Esophagus squamous epithelium (tissue), 5 donors: Measurements from ENCODE around the gene EPM2AIP1. TPM values are rescaled to one million over a fixed set of nuclear protein-coding genes. Genes with fewer than 3 reads are reported as not detected.
"Not testable (repeated sequence)": the region's sequence is repeated elsewhere in the genome, so short reads cannot be mapped to it uniquely, and the experiment has no call there.

ENCODE experiments used
- DNase-seq: peaks from one replicate; lab custom pipeline; 2025; lab: John Stamatoyannopoulos, UW
- H3K27ac ChIP-seq, 4 donors: fragments of 200-600 bp; sonication (generic); one replicate each; pipeline ENCODE4 v1.5.1; 2016 to 2019; ENCODE audit warnings: mild to moderate bottlenecking in 1 of 4
- H3K27me3 ChIP-seq, 4 donors: fragments of 200-600 bp; sonication (generic); 1 replicate in 3 of 4; 2 replicates in 1 of 4; pipeline versions ENCODE4 v1.5.1 to v1.6.0; 2017 to 2021; ENCODE audit warnings: antibody characterized with exemption in 1 of 4
- H3K36me3 ChIP-seq, 3 donors: fragments of 200-600 bp; sonication (generic); one replicate each; pipeline ENCODE4 v1.5.1; 2016 to 2019
- H3K4me1 ChIP-seq, 3 donors: fragments of 200-600 bp; sonication (generic); one replicate each; pipeline ENCODE4 v1.5.1; 2017 to 2019
- H3K4me3 ChIP-seq, 4 donors: fragments of 200-600 bp; sonication (generic); 1 replicate in 3 of 4; 2 replicates in 1 of 4; pipeline ENCODE4 v1.5.1; 2016 to 2019; ENCODE audit warnings: mild to moderate bottlenecking in 2 of 4, moderate library complexity in 1 of 4
- H3K9me3 ChIP-seq, 3 donors: fragments of 200-600 bp; sonication (generic); one replicate each; pipeline ENCODE4 v1.5.1; 2016 to 2019
- POLR2A ChIP-seq, 4 donors: fragments of 450-650 bp; IDR thresholded peaks; one replicate each; pipeline ENCODE4 v1.6.1; 2017; ENCODE audit warnings: antibody characterized with exemption in 4 of 4, mild to moderate bottlenecking in 4 of 4, moderate library complexity in 3 of 4
- WGBS, 2 donors: methylation state at CpG; one replicate each; pipeline ENCODE4 v1.1.5; 2018; 5-methylcytosine and 5-hydroxymethylcytosine counted together
- intact Hi-C: fragments of 100-400 bp; cut with DNase I; formaldehyde crosslinking; loops from one replicate; pipeline ENCODE4 v1.15.0; 2022
- total RNA-seq, 4 donors: library from RNA; depleted of rRNA; stranded (reverse); fragments of >200 nt; gene quantifications; one replicate each; pipeline ENCODE4 v1.1.0, GENCODE V29; 2016
- TF ChIP-seq, protein P1 (sequence below), 6 experiments: fragments of 450-650 bp in 4 of 6; fragments of 200-600 bp in 2 of 6; sonication (generic) in 2 of 6; IDR thresholded peaks; one replicate each; pipeline ENCODE4 v1.5.1; 2016 to 2019; ENCODE audit warnings: antibody characterized with exemption in 6 of 6, mild to moderate bottlenecking in 4 of 6, moderate library complexity in 4 of 6
- donor health status: DM: yes; HTN: yes; CAD: no.

The EPM2AIP1 gene
- total RNA-seq, 4 donors from 2014 or later: 5.5 to 13.9 (median 7.7) TPM

- Histone ChIP-seq H3K4me1 (peaks cover 0 to 9% (median 4%) of the 10 kb centered on the region in 3 donors), H3K27me3 (no peaks in the 10 kb centered on the region), H3K4me3 (no peak overlapping the region), H3K27ac (no peak overlapping the region), H3K36me3 (no peaks in the 10 kb centered on the region), H3K9me3 (no peaks in the 10 kb centered on the region)
- WGBS, 2 donors: 100% methylated on average over 1 of the region's 1 CpG; no CpG with 5 or more reads in 1 of the 2 donors
- no peak for DNase-seq
- intact Hi-C loops: loop anchor here (10.0 kb wide), 1 partner anchor 222 kb away; no protein-coding TSS in a partner anchor
- no peak for TF ChIP-seq POLR2A (IDR thresholded peaks at IDR 0.05)
- TF ChIP-seq, protein P1, sequence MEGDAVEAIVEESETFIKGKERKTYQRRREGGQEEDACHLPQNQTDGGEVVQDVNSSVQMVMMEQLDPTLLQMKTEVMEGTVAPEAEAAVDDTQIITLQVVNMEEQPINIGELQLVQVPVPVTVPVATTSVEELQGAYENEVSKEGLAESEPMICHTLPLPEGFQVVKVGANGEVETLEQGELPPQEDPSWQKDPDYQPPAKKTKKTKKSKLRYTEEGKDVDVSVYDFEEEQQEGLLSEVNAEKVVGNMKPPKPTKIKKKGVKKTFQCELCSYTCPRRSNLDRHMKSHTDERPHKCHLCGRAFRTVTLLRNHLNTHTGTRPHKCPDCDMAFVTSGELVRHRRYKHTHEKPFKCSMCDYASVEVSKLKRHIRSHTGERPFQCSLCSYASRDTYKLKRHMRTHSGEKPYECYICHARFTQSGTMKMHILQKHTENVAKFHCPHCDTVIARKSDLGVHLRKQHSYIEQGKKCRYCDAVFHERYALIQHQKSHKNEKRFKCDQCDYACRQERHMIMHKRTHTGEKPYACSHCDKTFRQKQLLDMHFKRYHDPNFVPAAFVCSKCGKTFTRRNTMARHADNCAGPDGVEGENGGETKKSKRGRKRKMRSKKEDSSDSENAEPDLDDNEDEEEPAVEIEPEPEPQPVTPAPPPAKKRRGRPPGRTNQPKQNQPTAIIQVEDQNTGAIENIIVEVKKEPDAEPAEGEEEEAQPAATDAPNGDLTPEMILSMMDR (IDR thresholded peaks at IDR 0.05): no peak
Measured at GRCh38 chr3:36957063-36957462, 35.9 kb downstream of the EPM2AIP1 start.

DNA sequence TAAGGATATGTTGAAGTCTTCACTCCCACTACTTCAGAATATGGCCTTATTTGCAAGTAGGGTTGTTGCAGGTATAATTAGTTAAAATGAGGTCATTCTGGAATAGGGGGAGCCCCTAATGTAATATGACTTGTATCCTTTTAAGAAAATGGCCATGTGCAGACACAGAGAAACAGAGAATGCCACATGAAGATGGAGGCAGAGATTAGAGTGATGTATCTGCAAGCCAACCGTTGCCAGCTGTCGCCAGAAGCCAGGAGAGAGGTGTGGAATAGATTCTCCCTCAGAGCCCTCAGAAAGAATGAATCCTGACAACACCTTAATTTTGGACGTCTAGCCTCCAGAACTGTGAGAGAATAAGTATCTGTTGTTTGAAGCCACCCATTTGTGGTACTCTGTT, 36.8 kb downstream of the EPM2AIP1 start:
- Histone ChIP-seq H3K4me1 (peaks cover 0 to 9% (median 4%) of the 10 kb centered on the region in 3 donors), H3K27ac (no peak overlapping the region), H3K36me3 (no peaks in the 10 kb centered on the region), H3K27me3 (no peaks in the 10 kb centered on the region), H3K9me3 (no peaks in the 10 kb centered on the region), H3K4me3 (no peak overlapping the region)
- DNase-seq: no peak
- 77 to 93% methylated on average over 3 of the region's 3 CpGs for WGBS, 2 donors
- intact Hi-C loops: loop anchor here (10.0 kb wide), 1 partner anchor 221 kb away; no protein-coding TSS in a partner anchor
- no peak for TF ChIP-seq POLR2A (IDR thresholded peaks at IDR 0.05)
- TF ChIP-seq, protein P1 (IDR thresholded peaks at IDR 0.05): no peak

GRCh38 chr3:36954452-36955134, 38.3 kb downstream of the EPM2AIP1 start:
- Histone ChIP-seq H3K9me3 (no peaks in the 10 kb centered on the region), H3K27me3 (no peaks in the 10 kb centered on the region), H3K4me3 (no peak overlapping the region), H3K36me3 (no peaks in the 10 kb centered on the region), H3K4me1 (peaks cover 0 to 9% (median 4%) of the 10 kb centered on the region in 3 donors), H3K27ac (no peak overlapping the region)
- DNase-seq: no peak
- no peak for TF ChIP-seq POLR2A (IDR thresholded peaks at IDR 0.05)
- TF ChIP-seq, protein P1 (IDR thresholded peaks at IDR 0.05): no peak
- intact Hi-C loops: loop anchor here (10.0 kb wide), 1 partner anchor 220 kb away; no protein-coding TSS in a partner anchor

DNA sequence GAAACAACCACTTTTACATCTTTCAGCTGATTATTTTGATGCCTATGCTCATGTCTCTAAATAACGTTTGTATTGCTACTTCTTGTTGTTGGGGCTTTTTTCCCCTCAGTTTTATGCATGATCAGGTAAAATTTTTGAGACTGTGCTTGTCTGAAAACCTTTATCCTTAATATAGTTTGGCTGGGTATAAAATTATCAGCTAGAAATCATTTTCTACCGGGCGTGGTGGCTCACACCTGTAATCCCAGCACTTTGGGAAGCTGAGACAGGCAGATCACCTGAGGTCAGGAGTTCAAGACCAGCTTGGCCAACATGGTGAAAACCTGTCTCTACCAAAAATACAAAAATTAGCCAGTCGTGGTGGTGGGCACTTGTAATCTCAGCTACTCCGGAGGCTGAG, 45.1 kb downstream of the EPM2AIP1 start:
- 84 to 89% methylated on average over 5 of the region's 5 CpGs for WGBS, 2 donors
- H3K36me3 ChIP-seq, H3K27me3 ChIP-seq, intact Hi-C loops, H3K4me3 ChIP-seq, H3K27ac ChIP-seq, DNase-seq: not testable (repeated sequence)
- H3K4me1 ChIP-seq: peaks cover 7 to 27% (median 11%) of the 10 kb centered on the region in 3 donors
- peaks cover 0 to 12% (median 8%) of the 10 kb centered on the region in 3 donors for H3K9me3 ChIP-seq

DNA sequence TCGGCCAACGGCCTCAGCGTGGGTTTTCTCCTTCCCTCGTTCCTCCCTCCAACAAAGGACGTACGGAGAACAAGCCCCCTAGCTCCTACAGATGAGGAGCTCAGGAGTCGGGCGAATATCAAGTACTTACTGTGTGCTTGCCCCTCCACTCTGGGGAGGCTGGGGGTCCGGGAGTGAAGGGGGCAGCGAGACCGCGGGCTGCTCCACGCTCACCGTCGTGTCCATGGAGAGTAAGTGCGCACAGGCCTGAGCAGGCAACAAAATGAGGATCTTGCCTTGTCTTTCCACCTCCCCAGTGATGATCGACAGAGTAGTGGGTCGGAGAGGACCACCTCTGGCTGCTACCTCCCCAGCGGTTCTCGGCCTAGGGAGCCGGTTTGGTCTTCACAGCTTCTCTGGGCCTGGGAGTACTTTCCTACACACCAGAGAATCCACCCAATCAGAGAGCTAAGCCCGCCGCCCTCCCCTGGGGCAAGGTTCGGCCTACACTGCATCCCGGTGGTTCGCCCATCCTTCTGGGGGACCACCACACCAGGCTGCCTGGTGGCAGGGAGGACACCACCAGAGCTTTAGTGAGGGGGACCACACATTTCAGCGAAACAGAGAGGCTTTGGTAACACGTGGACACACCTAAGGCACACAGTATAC, 47.5 kb downstream of the EPM2AIP1 start:
- Histone ChIP-seq H3K9me3 (peaks cover 0 to 12% (median 8%) of the 10 kb centered on the region in 3 donors), H3K4me3 (peak overlapping the region; percentile 53 to 85 (median 74)), H3K27ac (peak overlapping the region in 3 of 4 donors; percentile 67 to 80 (median 76)), H3K27me3 (no peaks in the 10 kb centered on the region), H3K4me1 (peaks cover 7 to 29% (median 11%) of the 10 kb centered on the region in 3 donors), H3K36me3 (no peaks in the 10 kb centered on the region)
- TF ChIP-seq POLR2A (IDR thresholded peaks at IDR 0.05): no peak
- TF ChIP-seq, protein P1 (IDR thresholded peaks at IDR 0.05): no peak
- DNase-seq: no peak
- 64 to 91% methylated on average over 11 to 15 of the region's 28 CpGs for WGBS, 2 donors
- intact Hi-C loops: no loop called here
